ENCODE results near the gene OR6Q1. TPM values are rescaled to one million over a fixed set of nuclear protein-coding genes. Genes with fewer than 3 reads are reported as not detected.
A peak's percentile ranks its signal among the peaks of the same experiment; 100 is the strongest.
"Not testable (repeated sequence)": the region's sequence is repeated elsewhere in the genome, so short reads cannot be mapped to it uniquely, and the experiment has no call there.

Gene OR6Q1
- total RNA-seq (not detected), polyA plus RNA-seq (not detected)
- long read RNA-seq, donor 1 = 0 reads
- long read RNA-seq, donor 2 = 0 reads

- no peak for TF ChIP-seq CTCF (IDR thresholded peaks at IDR 0.05)
- H3K27ac ChIP-seq = peak within 1 kb of the TSS; percentile 41
- no peak for ATAC-seq
- DNase-seq = no peak
- intact Hi-C loops (cut with DNase I) = no loop called here
- no peaks in the 10 kb centered on the region for H3K36me3 ChIP-seq (ENCODE audit: insufficient read depth in 1 of 2, low read depth in 1 of 2)
- H3K27me3 ChIP-seq (ENCODE audit: insufficient read depth in 3 of 3, low read length in 2 of 3) = no peaks in the 10 kb centered on the region
- H3K4me1 ChIP-seq = no peaks in the 10 kb centered on the region
- no peaks in the 10 kb centered on the region for H3K9me3 ChIP-seq
- no peak within 1 kb of the TSS for H3K4me3 ChIP-seq
Measured at GRCh38 chr11:58030653-58031052, at the start of gene OR6Q1. Gene OR6Q1 (plus strand): TSS chr11:58030953. CDS start chr11:58030953, 0 bp downstream.

- TF ChIP-seq CTCF (IDR thresholded peaks at IDR 0.05) = no peak
- intact Hi-C loops (cut with DNase I) = no loop called here
- WGBS, 3 donors = 51 to 63% (median 52%) methylated on average over 3 of the region's 3 CpGs
- ATAC-seq (no peak), DNase-seq (no peak)
- Histone ChIP-seq H3K9me3 (no peaks in the 10 kb centered on the region), H3K4me1 (no peaks in the 10 kb centered on the region), H3K27ac (no peak overlapping the region), H3K4me3 (no peak overlapping the region), H3K27me3 (ENCODE audit: insufficient read depth in 3 of 3, low read length in 2 of 3) (no peaks in the 10 kb centered on the region), H3K36me3 (ENCODE audit: insufficient read depth in 1 of 2, low read depth in 1 of 2) (no peaks in the 10 kb centered on the region)
Measured at GRCh38 chr11:57981536-57981935, 49.2 kb upstream of the OR6Q1 start.

- DNase-seq (no peak), ATAC-seq (no peak)
- Histone ChIP-seq H3K27me3 (ENCODE audit: insufficient read depth in 3 of 3, low read length in 2 of 3) (no peaks in the 10 kb centered on the region), H3K4me3 (no peak overlapping the region), H3K36me3 (ENCODE audit: insufficient read depth in 1 of 2, low read depth in 1 of 2) (no peaks in the 10 kb centered on the region), H3K9me3 (no peaks in the 10 kb centered on the region), H3K4me1 (no peaks in the 10 kb centered on the region), H3K27ac (no peak overlapping the region)
- WGBS, 3 donors = 41 to 63% (median 49%) methylated on average over 4 of the region's 4 CpGs
- TF ChIP-seq CTCF (IDR thresholded peaks at IDR 0.05) = no peak
- intact Hi-C loops (cut with DNase I) = no loop called here
Measured at GRCh38 chr11:57982776-57983175, 48.0 kb upstream of the OR6Q1 start.

GRCh38 chr11:57983191-57983590 is 47.6 kb upstream of the OR6Q1 start:
- WGBS, 3 donors = 35 to 42% (median 35%) methylated on average over 3 of the region's 3 CpGs
- no peak for DNase-seq
- no peak overlapping the region for H3K27ac ChIP-seq
- H3K9me3 ChIP-seq = no peaks in the 10 kb centered on the region
- H3K27me3 ChIP-seq (ENCODE audit: insufficient read depth in 3 of 3, low read length in 2 of 3) = no peaks in the 10 kb centered on the region
- TF ChIP-seq CTCF (IDR thresholded peaks at IDR 0.05) = no peak
- no peaks in the 10 kb centered on the region for H3K36me3 ChIP-seq (ENCODE audit: insufficient read depth in 1 of 2, low read depth in 1 of 2)
- intact Hi-C loops (cut with DNase I) = no loop called here
- no peak for ATAC-seq
- no peak overlapping the region for H3K4me3 ChIP-seq
- H3K4me1 ChIP-seq = no peaks in the 10 kb centered on the region

GRCh38 chr11:57999523-57999922 is 31.2 kb upstream of the OR6Q1 start:
- H3K27ac ChIP-seq, H3K4me3 ChIP-seq: not testable (repeated sequence)
- WGBS, 3 donors = 73 to 81% (median 74%) methylated on average over 12 to 13 of the region's 13 CpGs

GRCh38 chr11:58000021-58000420 is 30.7 kb upstream of the OR6Q1 start:
- H3K36me3 ChIP-seq (ENCODE audit: insufficient read depth in 1 of 2, low read depth in 1 of 2); intact Hi-C loops (cut with DNase I); H3K9me3 ChIP-seq; H3K4me1 ChIP-seq; H3K27me3 ChIP-seq (ENCODE audit: insufficient read depth in 3 of 3, low read length in 2 of 3); DNase-seq; H3K27ac ChIP-seq; H3K4me3 ChIP-seq; ATAC-seq: not testable (repeated sequence)
- WGBS, 3 donors = 76 to 92% (median 90%) methylated on average over 6 to 10 of the region's 10 CpGs

More at GRCh38 chr11:57999523-57999922, 31.2 kb upstream of the OR6Q1 start:
- H3K27me3 ChIP-seq (ENCODE audit: insufficient read depth in 3 of 3, low read length in 2 of 3); H3K4me1 ChIP-seq; DNase-seq; H3K9me3 ChIP-seq; intact Hi-C loops (cut with DNase I); ATAC-seq; H3K36me3 ChIP-seq (ENCODE audit: insufficient read depth in 1 of 2, low read depth in 1 of 2): not testable (repeated sequence)

All from psoas muscle (tissue), 8 donors.